Effector memory CD4-positive, alpha-beta T cell (primary cell): ENCODE data around the gene NCR1.
"Not testable (repeated sequence)": the region's sequence is repeated elsewhere in the genome, so short reads cannot be mapped to it uniquely, and the experiment has no call there.

Experiments
- DNase-seq, 3 donors: peaks; one replicate each; pipeline ENCODE4 v3.0.0-alpha.2; 2020
- H3K27ac ChIP-seq: 2 replicates; pipeline ENCODE4 v1.7.0; 2013; ENCODE audit warnings: mild to moderate bottlenecking, low read length, moderate library complexity; ENCODE audit not compliant: insufficient read depth, poor library complexity, severe bottlenecking
- H3K27me3 ChIP-seq: replicated peaks from 2 replicates; pipeline ENCODE4 v1.7.0; 2013; ENCODE audit warnings: mild to moderate bottlenecking, low read length; ENCODE audit not compliant: insufficient read depth, control insufficient read depth, poor library complexity, severe bottlenecking
- H3K36me3 ChIP-seq: 2 replicates; pipeline ENCODE4 v1.7.0; 2013; ENCODE audit warnings: mild to moderate bottlenecking, low read length, moderate library complexity; ENCODE audit not compliant: control insufficient read depth, insufficient read depth
- H3K4me1 ChIP-seq: 2 replicates; pipeline ENCODE4 v1.7.0; 2013; ENCODE audit warnings: low read length, mild to moderate bottlenecking; ENCODE audit not compliant: control insufficient read depth, insufficient read depth, poor library complexity, severe bottlenecking
- H3K4me3 ChIP-seq: 2 replicates; pipeline ENCODE4 v1.7.0; 2013; ENCODE audit warnings: low read length, low read depth, mild to moderate bottlenecking; ENCODE audit not compliant: insufficient read depth, poor library complexity, severe bottlenecking
- H3K9me3 ChIP-seq: 2 replicates; pipeline ENCODE4 v1.7.0; 2013; ENCODE audit warnings: mild to moderate bottlenecking, low read length, moderate library complexity; ENCODE audit not compliant: control insufficient read depth

NCR1 gene

DNA sequence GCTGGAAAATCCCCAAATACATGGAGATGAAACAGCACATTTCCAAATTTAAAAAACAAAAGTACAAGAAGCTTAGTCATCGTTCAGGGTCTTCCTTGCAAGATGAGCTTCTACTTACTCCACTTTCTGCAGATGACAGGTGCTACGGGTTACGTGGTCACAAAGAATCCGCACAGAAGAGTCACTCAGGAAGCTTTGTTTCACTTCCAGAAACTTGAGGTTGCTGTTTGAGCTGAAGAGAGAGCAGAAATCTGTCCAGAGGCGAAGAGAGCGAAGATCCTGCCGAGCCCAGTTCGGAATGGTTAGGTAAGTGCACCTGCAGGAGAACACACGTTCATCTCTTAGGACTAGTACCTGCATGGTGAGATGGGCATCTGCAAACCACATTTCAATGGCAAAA lies 32.0 kb downstream of the NCR1 start:
- Histone ChIP-seq H3K9me3 (no peaks in the 10 kb centered on the region), H3K4me1 (no peaks in the 10 kb centered on the region), H3K4me3 (no peak overlapping the region), H3K27ac (no peak overlapping the region), H3K27me3 (no peaks in the 10 kb centered on the region), H3K36me3 (no peaks in the 10 kb centered on the region)
- DNase-seq: no peak

DNA sequence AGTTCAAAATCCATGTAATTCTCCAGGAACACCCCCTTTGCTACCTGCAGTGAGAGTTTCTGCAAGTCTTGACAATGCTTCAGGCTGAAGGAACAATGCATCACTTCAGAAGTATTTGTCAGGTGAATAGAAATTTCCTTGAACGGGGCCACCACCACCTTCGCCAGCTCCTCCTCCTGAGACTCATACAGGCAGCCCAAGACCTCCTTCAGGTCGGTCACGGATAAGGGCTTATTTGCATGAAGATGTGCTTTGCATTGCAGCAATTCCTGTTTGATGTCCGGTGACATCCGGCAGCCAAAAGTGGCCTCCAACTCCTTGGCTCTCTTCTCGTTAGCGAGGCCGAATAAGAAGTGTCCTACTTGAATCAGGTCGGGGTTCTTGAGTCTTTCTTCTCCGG lies 33.0 kb downstream of the NCR1 start:
- Histone ChIP-seq H3K9me3 (no peaks in the 10 kb centered on the region), H3K4me1 (no peaks in the 10 kb centered on the region), H3K27me3 (no peaks in the 10 kb centered on the region), H3K36me3 (no peaks in the 10 kb centered on the region), H3K27ac (no peak overlapping the region), H3K4me3 (no peak overlapping the region)
- no peak for DNase-seq

DNA sequence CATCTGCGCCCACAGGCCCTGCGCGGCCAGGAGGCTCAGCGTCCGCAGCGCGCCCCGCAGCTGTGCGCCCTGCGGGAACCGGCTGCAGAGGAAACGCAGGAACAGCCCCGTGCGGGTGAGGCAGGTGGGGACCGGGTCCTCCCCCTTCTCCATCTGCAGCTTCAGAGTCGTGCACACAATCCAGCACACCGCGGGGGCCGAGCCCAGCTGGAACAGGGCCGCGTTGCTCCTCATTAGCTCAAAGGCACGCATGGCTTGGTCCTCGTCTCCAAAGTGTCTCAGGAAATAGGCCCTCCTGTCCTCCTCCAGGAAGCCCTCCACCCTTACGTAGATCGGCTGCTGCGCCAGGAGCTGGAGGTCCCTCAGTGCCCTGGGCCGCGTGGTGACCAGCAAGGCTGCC lies 33.6 kb downstream of the NCR1 start:
- H3K27me3 ChIP-seq, DNase-seq, H3K27ac ChIP-seq, H3K9me3 ChIP-seq, H3K36me3 ChIP-seq, H3K4me3 ChIP-seq, H3K4me1 ChIP-seq: not testable (repeated sequence)

DNA sequence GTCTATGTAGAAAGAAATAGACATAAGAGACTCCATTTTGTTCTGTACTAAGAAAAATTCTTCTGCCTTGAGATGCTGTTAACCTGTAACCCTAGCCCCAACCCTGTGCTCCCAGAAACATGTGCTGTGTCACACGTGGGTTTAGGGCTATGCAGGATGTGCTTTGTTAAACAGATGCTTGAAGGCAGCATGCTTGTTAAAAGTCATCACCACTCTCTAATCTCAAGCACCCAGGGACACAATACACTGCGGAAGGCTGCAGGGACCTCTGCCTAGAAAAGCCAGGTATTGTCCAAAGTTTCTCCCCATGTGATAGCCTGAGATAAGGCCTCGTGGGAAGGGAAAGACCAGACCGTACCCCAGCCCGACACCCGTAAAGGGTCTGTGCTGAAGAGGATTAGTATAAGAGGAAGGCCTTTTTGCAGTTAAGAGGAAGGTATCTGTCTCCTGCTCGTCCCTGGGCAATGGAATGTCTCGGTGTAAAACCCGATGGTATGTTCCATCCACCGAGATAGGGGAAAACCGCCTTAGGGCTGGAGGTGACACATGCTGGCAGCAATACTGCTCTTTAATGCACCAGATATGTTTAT lies 37.9 kb downstream of the NCR1 start:
- not testable (repeated sequence) for DNase-seq, H3K9me3 ChIP-seq, H3K27me3 ChIP-seq

DNA sequence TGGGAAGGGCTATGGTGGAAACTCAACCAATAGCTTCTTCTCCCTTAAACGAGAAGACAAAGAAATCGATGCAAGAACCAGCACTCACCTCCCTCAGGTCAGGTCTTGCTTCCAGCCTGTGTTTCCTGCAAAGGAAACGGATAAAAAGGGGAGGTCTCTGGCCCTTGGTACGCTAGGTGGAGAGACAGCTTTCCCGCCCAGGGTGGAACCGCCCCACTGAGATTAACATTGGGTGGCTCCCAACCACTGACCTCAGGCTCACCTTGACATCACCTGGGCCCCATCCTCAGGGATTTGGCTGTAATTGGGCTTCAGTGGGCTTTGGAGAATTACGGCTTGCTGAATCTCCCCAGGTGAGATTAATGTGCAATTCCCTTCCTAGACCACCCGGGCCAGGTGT lies 41.4 kb downstream of the NCR1 start, which contains the start of gene NLRP7:
NLRP7 (minus strand) TSS at position 150 of the 400 bp plus-strand sequence.
- no peaks in the 10 kb centered on the region for H3K27me3 ChIP-seq
- no peaks in the 10 kb centered on the region for H3K4me1 ChIP-seq
- no peak within 1 kb of the TSS for H3K4me3 ChIP-seq
- no peak within 1 kb of the TSS for H3K27ac ChIP-seq
- H3K36me3 ChIP-seq: no peaks in the 10 kb centered on the region
- H3K9me3 ChIP-seq: no peaks in the 10 kb centered on the region
- no peak for DNase-seq

More for the DNA sequence above, 37.9 kb downstream of the NCR1 start:
- H3K27ac ChIP-seq, H3K36me3 ChIP-seq, H3K4me3 ChIP-seq, H3K4me1 ChIP-seq: not testable (repeated sequence)

DNA sequence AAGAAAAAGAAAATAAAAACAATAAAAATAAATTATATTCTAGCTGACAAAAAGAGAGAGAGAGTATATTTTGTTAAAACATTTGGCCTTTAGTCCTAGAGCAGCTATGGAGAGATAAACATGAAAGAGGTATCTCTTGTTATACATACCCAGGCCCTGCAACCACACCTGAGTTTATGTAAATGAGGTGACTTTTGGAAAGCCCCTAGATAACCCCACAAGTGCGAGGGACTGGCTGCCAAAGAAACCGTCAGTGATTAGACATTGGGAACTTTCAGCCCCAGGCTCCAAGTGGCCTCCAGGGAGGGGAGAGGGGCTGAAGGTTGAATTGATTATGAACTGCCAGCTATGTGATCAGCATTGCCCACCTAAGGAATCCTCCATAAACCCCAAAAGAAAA lies 43.5 kb downstream of the NCR1 start:
- Histone ChIP-seq H3K4me1 (no peaks in the 10 kb centered on the region), H3K27me3 (no peaks in the 10 kb centered on the region), H3K36me3 (no peaks in the 10 kb centered on the region), H3K4me3 (no peak overlapping the region), H3K27ac (no peak overlapping the region), H3K9me3 (no peaks in the 10 kb centered on the region)
- no peak for DNase-seq

DNA sequence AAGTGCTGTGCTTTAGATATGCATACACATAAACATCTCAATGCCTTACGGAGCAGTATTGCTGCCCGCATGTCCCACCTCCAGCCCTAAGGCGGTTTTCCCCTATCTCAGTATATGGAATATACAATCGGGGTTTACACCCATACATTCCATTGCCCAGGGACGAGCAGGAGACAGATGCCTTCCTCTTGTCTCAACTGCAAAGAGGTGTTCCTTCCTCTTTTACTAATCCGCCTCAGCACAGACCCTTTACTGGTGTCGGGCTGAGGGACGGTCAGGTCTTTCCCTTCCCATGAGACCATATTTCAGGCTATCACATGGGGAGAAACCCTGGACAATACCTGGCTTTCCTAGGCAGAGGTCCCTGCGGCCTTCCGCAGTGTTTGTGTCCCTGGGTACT lies 44.6 kb downstream of the NCR1 start:
- H3K27me3 ChIP-seq, H3K36me3 ChIP-seq, H3K27ac ChIP-seq, H3K4me3 ChIP-seq, H3K9me3 ChIP-seq, DNase-seq, H3K4me1 ChIP-seq: not testable (repeated sequence)

DNA sequence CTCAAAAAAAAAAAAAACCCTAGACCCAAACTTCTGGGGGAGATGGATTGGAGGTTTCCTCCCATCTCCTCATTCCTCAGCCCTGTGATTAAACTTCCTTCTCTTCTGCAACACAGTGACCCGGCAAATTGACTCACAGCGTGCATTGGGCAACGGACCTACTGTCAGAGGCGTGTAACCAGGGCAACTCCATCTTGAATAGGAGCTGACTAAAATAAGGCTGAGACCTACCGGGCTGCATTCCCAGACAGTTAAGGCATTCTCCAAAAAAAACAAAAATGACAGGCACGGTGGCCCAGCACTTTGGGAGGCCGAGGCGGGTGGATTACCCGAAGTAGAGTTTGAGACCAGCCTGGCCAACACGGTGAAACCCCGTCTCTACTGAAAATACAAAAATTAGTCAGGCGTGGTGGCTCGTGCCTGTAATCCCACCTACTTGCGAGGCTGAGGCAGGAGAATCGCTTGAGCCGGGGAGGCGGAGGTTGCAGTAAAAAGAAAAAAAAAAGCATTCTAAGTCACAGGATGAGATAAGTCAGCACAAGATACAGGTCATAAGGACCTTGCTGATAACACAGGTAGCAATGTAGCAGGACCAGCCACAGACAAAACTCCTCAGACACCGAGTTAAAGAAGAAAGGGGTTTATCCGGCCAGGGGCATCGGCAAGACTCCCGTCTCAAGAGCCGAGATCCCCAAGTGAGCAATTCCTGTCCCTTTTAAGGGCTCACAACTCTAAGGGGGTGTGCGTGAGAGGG lies 46.8 kb downstream of the NCR1 start:
- Histone ChIP-seq H3K4me3 (no peak overlapping the region), H3K36me3 (no peaks in the 10 kb centered on the region), H3K9me3 (no peaks in the 10 kb centered on the region), H3K4me1 (no peaks in the 10 kb centered on the region), H3K27ac (no peak overlapping the region), H3K27me3 (no peaks in the 10 kb centered on the region)
- no peak for DNase-seq

DNA sequence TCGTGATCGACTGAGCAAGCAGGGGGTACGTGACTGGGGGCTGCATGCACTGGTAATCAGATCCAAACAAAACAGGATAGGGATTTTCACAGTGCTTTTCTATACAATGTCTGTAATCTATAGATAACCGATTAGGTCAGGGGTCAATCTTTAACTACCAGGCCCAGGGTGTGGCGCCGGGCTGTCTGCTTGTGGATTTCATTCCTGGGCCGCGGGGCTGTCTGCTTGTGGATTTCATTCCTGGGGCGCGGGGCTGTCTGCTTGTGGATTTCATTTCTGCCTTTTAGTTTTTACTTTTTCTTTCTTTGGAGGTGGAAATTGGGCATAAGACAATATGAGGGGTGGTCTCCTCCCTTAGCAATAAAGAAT lies 47.4 kb downstream of the NCR1 start:
- H3K27ac ChIP-seq, H3K9me3 ChIP-seq: not testable (repeated sequence)

DNA sequence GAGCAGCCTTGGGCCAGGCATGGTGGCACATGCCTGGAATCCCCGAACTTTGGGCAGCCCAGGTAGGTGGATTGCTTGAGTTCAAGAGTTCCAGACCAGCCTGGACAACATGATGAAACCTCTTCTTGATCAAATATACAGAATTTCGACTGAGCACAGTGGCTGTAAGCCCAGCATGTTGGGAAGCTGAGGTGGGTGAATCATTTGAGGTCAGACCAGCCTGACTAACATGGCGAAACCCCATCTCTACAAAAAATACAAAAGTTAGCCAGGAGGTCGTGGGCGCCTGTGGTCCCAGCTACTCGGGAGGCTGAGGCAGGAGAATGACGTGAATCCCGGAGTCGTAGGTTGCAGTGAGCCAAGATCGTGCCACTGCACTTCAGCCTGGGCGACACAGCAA lies 49.4 kb downstream of the NCR1 start:
- DNase-seq: no peak
- no peaks in the 10 kb centered on the region for H3K9me3 ChIP-seq
- H3K27me3 ChIP-seq: no peaks in the 10 kb centered on the region
- no peak overlapping the region for H3K4me3 ChIP-seq
- H3K36me3 ChIP-seq: no peaks in the 10 kb centered on the region
- H3K27ac ChIP-seq: no peak overlapping the region
- no peaks in the 10 kb centered on the region for H3K4me1 ChIP-seq

More for the DNA sequence above, 47.4 kb downstream of the NCR1 start:
- not testable (repeated sequence) for H3K36me3 ChIP-seq, DNase-seq, H3K4me1 ChIP-seq, H3K4me3 ChIP-seq, H3K27me3 ChIP-seq
